NOMO-1 treated with DMSO at 0.1 percent for 48 hours (cell line): ENCODE results near the gene TBC1D8.

Experiments used
- DNase-seq: peaks from one replicate; lab custom pipeline; 2025; ENCODE audit not compliant: unreplicated experiment; lab: John Stamatoyannopoulos, UW

TBC1D8 gene

DNA sequence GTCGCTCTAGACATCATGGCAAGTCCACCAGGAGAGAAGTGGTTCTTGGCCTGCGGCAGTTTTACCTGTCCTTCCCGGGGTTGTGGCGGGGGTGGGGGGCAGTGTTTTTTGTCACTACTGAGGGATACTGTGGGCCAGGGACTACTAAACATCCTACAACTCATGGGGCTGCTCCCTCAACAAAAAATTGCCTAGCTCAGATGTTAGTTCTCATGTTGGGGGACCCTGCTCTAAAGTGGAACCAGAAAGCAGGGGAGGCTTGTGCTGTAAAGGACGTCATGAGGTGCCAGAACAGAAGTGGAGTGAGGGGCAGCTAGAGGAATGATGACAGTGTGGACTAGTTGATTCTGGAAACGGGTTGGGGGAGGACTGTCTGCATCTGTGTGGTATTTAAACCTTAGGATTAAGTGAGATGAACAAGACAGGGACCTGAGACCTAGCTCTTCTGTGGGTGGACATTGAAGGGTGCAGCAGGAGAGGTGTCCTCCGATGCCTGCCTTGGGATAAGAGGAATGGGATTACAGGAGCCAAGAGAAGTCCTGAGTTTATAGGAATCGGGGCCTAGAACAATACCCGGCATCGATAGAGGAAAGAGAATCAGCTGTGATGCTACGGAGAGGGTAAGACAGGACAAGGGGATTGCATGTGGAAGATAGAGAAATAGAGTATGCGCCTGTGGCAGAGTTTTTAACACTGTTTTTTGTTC, 146.4 kb downstream of the TBC1D8 start:
- no peak for DNase-seq

DNA sequence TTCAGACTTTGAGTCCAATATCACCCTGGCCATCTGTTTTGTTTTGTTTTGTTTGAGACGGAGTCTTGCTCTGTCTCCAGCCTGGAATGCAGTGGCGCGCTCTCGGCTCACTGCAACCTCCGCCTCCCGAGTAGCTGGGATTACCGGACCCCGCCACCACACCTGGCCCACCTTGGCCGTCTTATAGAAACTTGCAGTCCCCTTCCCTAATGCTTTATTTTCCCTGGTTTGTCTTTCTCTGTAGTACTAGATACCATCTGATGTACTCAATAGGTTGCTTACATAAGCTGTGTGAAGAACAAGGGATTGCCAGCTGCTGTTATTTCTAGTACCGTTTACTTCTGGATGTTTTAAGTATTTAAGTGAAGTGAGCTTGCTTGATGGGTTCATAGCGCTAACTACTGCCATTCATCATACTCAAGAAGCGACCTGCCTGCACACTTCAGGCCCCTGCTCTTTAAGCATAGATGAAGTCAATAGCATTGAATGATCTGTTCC, 147.9 kb downstream of the TBC1D8 start:
- no peak for DNase-seq

DNA sequence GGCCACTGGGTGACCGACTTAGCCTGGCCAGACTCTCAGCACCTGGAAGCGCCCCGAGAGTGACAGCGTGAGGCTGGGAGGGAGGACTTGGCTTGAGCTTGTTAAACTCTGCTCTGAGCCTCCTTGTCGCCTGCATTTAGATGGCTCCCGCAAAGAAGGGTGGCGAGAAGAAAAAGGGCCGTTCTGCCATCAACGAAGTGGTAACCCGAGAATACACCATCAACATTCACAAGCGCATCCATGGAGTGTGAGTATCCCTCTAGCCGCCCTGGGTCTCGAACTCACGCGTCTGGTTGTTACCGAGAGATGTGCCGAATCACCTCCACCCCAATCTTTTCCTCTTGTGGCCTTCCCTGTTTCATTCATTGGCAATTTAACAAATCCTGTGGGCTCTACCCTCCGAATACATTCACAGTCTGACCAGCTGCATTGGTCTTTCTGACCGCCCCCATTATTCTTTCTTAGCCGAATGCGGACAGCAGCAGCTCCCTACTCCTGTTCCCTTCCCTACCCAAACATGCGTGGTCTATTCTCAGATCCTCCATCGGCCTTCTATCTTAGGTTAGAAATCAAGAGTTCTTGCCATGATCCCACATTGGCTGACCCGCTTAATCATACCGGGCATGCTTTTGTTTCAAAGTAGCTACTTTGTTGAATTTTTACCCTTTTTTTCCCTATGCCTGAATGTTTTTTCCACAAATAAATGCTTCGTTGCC, 148.5 kb downstream of the TBC1D8 start:
- no peak for DNase-seq

DNA sequence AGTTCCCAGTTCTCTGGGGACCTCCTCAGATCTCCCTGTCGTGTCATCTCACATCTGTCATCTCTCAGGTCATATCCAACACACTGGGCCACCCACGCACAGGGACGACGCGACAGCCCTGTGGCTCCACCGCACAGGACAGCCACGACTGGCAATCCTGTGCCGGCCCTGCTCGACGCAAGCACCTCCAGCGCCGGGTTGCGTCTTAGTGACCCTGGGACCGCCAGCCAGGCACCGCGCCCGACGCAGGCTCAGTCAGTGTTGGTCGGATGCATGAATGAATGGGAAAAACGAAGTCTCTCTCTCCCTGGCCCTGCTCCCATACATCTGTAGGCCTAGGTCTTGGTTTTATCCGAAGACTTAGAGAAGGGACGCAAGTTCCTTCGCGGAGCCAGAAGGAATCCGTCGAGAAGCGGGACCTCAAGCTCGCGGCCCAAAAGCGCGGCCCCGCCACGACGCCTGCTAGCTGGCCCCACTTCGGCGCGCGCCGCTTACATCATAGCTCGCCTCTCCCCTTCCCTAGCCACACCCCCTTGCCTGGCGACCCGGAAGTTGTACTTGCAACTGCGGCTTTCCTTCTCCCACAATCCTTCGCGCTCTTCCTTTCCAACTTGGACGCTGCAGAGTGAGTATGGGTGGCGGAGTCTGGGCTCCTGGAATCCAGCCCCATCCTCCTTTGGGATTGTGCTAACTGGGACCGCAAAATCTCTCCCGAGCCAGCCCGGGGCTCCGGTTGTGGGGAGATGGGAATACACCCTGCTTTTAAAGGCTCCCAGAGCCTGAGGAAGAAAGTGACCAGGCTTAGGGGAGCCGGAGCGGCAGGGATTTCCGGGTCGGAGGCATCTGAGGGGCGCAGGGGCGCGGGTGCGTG, 149.3 kb downstream of the TBC1D8 start, which contains the start of gene RPL31:
RPL31 (plus strand) TSS at position 599 of the 871 bp plus-strand sequence. CDS start 413 bp downstream, outside the sequence.
- DNase-seq = peak; percentile 97

DNA sequence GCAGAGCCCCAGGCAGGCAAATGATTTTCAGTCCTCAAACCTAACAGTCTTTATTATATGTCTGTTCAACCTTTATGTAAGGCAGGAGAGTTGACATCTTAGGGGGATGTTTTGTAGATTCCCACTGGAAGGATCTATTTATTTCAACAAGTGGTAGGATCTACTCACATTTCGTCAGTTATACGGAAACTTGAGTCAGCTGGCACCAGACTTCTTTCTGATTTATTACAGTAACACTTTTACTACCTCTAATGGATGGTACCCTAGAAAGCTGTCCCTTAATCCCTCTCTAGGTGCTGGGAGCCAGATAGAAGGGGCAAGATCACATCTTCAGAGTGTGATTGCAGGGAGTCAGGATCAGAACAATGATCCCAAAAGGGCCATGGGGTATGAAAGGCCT, 151.2 kb downstream of the TBC1D8 start:
- DNase-seq = no peak

DNA sequence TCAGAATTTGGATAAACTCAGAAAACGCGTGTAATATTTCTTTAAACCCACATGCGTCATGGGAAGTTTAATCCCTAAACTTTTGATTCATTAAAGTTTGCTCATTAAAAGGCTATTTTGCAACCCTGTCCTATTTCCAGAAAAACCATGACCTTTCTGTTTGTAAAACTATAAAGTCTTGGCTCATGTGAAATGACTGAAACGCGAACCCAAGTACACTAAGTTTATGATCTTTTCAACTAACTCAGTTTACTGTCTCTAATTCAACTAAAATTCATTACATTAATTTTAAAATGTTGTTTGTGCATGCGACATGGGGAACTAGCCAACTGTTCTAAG, 153.0 kb downstream of the TBC1D8 start:
- DNase-seq = no peak

DNA sequence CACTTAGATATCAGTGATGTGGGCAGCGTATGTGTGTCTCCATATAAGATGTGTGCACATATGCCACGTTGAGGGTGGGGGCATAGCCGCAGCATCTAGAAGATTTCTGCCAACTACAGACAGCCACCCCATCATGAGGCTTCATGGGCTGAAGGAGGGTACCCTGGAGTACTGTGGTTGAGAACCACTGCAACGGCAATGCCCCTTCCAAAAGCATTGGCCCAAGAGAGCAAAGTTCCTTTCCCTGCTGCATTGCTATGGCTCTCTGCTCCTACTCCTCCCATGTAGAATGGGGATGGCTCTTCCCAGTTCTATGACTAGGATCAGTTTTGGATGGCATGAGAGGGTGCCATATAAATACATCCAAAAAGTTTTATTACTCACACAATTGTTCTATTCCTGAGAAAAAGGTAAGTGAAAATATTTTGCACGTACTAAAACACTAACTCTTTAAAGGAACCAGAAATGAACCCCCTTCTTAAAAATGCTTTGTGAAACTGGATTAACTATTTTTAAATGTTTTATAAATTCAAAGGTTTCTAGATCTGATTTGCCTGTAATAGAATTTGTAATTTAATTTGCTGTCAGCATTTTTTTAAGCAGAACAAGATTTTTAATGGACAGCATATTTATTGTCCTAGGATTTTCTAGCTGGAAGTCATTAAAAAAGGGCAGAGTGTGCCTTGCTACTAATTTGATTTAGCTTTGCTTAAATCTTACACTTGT, 153.5 kb downstream of the TBC1D8 start:
- DNase-seq = no peak

DNA sequence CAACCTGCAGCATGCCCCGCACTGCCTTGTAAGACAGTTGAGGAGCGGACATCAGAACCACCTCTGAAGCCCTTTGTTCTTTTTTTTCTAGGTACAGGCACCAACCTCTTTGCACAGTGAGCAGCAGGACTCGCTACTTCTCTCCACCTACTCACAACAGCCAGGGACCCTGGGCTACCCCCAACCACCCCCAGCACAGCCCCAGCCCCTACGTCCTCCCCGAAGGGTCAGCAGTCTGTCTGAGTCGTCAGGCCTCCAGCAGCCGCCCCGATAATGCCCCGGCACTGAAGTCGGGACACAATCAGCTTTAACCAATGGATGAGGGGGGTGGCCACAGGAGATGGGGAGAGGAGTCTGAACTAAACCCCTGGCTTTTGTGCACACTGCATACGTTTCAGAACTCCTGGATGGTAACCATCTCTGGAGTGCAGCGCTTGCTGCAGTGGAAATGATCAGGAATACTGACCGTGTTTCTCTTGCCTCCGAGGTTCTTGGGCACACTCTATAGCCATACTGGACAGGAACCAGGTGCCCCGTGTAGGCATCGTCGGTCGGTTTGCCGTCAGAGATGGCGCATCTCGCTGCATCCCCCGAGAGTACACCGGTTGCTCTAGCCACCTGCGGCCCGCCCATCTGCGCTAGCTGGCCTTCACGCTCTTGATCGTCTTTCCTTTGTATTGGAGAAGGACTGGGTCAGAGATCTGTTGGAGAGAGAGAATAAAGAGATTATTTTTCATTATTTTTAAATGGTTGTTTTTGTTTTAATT, 155.7 kb downstream of the TBC1D8 start:
- no peak for DNase-seq

DNA sequence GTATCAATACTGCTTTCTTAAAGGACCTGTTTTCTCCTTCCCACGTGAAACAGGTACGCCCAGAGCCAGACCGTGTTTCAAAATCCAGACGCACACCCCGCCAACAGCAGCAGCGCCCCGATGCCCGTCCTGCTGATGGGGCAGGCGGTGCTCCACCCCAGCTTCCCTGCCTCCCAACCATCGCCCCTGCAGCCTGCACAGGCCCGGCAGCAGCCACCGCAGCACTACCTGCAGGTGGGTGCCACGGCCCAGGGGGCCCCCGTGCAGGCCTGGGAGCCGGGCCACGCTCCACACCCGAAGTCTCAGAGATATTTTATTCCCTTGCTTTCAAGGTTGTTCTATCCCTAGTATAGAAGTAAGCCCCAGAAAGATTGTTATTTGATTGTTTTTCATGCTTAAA, 157.9 kb downstream of the TBC1D8 start:
- no peak for DNase-seq

DNA sequence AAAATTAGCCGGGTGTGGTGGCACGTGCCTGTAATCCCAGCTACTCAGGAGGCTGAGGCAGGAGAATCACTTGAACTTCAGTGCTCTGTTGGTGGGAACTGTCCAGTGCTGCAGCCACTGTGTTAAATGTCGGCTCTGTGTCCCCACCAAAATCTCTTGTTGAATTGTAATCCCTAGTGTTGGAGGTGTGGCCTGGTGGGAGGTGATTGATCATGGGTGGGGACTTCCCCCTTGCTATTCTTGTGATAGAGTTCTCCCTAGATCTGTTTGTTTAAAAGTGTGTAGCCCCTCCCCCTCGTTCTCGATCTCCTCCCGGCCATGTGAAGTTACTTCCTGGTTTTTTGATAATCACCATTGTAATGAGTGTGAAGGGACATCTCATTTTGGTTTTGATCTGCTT, 158.9 kb downstream of the TBC1D8 start:
- peak; percentile 45 for DNase-seq

DNA sequence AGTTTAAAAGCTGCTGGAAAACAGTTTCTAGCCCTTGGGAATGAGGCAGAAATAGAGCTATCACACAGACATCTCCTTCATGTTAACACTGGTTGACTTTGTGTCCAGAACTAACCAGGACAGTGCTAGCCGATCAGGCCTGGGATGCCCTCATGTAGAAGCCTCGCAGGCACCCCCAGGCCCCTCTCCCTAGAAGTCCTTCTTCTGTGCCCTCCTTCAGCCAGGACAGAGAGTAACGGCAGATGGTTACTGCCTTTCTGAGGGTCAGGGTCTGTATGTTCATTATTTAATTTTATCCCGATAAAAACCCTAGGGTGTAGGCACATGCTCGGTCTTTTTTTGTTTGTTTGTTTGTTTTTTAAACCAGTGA, 159.8 kb downstream of the TBC1D8 start:
- no peak for DNase-seq

DNA sequence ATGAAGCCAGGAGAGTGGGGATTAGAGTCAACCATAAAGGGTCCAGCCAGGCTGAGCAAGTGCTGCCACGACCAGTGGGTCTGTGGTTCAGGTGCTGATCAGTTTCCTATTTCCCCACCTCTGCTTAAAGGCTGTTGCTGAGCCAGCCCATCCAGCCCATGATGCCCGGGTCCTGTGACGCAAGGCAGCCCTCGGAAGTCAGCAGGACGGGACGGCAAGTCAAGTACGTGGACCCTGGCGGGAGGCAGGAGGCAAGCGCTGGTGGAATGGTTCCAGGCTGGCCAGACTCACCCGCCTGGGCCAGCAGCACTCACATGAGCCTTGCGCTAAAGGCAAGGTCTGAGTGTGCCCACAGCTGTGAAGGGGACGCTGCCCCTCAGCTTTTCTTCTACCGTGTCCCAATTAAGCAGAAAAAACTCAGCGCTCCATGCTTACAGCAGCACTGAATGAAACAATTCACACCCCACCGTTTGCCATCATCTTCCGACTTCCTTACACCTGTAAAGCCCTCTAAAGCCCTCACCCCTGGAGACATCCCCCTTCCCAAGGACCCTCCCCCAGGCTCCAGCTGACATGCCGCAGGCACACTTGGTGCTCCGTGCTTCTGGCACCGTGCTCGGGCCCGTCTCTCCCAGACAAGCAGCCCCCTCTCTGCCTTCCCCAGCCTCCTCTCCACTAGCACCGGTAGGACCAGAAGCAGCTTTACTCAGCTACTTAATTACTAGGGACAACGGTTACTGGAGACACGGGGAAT, 160.4 kb downstream of the TBC1D8 start:
- DNase-seq = no peak

DNA sequence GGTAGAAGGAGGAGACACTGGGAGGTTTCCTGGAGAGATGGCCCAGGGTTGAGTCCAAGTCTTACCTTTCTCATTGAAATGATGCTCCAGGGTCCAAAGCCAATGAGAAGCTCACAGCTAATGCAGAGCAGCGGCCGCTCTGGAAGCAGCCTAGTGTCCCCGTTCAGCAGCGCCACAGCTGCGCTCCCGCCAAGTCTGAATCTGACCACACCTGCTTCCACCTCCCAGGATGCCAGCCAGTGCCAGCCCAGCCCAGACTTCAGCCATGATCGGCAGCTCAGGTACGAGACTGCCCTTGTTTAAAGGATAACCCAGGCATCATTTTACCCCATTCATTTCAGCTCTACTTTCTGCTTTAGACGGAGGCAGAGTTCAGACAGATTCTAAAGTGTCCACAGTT, 161.0 kb downstream of the TBC1D8 start:
- no peak for DNase-seq

DNA sequence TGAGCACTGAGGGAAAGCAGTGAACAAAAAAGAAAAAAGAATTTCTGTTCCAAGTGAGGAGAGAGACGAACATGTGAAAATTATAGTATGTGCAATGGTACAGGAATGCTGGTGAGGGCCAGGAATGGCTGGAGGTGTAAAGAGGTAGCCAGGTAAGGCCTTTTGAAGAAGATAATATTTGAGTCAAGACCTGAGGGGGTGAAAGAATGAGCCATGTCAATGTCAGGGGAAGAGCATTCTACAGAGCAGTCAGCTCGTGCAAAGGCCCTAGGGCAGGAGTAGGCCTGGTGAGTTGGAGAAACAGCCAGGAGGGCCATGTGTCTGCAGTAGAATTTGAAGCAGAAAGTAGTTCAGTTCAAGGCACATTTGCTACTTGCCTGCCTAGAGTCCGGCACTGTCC, 161.5 kb downstream of the TBC1D8 start:
- DNase-seq = no peak

DNA sequence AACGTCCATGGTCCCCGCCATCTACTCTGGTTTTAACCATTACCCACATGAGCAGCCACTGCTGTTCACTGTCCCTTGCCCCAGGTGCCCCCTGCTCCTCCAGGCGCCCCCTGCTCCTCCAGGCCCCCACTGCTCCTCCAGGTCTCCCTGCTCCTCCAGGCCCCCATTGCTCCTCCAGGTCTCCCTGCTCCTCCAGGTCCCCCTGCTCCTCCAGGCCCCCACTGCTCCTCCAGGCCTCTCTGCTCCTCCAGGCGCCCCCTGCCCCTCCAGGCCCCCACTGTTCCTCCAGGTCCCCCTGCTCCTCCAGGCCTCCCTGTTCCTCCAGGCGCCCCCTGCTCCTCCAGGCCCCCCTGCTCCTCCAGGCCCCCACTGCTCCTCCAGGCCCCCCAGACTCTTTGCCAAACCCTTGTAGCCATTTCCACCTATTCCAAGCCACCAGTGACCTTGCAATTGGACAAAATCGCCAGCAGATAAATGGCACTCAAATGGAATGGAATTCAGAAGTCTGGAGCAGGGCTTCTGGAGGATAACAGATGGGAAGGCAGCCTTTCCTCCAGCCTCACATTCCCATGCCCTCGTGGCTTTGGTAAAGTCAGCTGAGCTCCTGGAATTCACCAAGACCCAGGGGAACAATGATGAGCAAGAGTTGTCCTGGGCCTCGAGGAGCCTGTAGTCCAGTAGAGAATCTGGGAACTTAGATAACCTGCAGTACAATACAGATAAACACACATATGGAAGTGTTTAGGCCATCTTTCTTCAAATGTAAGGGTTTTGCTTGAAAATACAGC, 162.4 kb downstream of the TBC1D8 start:
- DNase-seq = no peak

DNA sequence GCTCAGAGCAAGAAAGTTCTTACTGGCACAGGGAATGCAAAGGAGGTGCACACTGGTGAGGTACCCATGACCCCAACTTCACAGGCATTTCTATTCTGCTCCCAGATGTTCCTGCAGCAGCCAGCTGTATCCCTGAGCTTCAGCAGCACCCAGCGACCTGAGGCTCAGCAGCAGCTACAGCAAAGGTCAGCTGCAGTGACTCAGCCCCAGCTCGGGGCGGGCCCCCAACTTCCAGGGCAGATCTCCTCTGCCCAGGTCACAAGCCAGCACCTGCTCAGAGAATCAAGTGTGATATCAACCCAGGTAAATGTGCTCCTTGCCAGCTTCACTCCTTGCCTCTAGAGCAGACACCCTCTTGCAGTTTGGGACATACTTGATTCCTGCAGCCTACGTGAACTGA, 163.2 kb downstream of the TBC1D8 start:
- DNase-seq = no peak

DNA sequence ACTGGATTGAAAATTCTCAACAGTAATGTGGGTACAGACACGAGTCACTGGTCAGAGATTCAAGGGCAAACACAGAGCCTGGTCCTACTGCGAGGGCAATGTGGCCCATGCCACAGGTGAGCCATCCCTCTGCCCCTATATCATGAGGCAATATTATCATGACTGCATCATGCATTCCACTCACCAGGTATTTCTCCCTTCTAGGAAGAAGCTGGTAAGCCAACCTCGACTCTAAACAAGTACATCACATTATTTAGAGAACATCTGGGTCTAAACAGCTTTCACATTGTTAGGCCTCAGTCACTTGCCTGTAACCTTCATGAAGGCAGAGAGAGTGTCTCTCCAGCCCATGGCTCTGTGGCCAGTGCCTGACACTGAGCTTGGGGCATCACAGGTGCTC, 163.6 kb downstream of the TBC1D8 start:
- no peak for DNase-seq

DNA sequence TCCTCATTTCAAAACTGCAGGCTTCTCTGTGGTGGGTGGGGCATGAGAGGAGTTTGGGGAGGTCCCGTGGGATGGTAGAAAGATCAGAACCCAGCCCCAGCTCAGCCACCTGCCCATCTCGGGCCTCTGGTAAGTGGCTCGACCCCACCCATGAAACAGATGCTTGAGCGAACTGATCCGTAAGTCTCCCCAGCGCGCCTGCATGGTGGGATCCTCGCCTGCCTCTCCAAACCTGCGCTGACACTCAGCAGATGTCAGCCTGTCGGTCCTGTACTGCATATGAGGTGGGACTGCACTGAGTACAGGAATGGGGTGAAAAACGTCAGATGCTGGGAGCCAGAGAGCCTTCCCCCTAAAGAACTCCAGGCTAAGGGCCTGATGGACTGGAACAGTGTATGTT, 165.0 kb downstream of the TBC1D8 start:
- no peak for DNase-seq

DNA sequence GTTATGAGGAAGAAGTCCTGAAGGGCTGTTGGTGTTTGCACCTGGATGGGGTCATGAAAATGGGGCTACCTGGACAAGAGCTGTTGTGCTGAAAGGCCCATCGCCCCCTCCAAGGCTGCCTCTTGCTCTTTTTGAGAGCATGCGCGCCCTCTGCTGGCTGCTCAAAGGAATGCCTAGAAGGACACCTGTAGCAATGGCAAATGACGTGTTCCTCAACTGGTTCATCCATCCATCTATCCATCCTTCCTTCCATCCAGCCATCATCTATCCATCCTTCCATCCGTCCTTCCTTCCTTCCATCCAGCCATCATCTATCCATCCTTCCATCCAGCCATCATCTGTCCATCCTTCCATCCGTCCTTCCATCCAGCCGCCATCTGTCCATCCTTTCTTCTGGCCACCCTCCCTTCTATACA, 166.3 kb downstream of the TBC1D8 start:
- peak; percentile 52 for DNase-seq
